ENCODE measurements around the gene FILIP1L.

GRCh38 chr3:99918715-99919114 lies 195.6 kb downstream of the FILIP1L start:
- no peak for TF ChIP-seq POLR2A (IDR thresholded peaks at IDR 0.05; ENCODE audit: low read depth, low read length)
- no peak for TF ChIP-seq FOS (IDR thresholded peaks at IDR 0.05; ENCODE audit: low read depth, low read length)
- TF ChIP-seq, protein P1, sequence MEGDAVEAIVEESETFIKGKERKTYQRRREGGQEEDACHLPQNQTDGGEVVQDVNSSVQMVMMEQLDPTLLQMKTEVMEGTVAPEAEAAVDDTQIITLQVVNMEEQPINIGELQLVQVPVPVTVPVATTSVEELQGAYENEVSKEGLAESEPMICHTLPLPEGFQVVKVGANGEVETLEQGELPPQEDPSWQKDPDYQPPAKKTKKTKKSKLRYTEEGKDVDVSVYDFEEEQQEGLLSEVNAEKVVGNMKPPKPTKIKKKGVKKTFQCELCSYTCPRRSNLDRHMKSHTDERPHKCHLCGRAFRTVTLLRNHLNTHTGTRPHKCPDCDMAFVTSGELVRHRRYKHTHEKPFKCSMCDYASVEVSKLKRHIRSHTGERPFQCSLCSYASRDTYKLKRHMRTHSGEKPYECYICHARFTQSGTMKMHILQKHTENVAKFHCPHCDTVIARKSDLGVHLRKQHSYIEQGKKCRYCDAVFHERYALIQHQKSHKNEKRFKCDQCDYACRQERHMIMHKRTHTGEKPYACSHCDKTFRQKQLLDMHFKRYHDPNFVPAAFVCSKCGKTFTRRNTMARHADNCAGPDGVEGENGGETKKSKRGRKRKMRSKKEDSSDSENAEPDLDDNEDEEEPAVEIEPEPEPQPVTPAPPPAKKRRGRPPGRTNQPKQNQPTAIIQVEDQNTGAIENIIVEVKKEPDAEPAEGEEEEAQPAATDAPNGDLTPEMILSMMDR (conservative IDR thresholded peaks at IDR 0.05; ENCODE audit: low read depth, low read length) = no peak
- TF ChIP-seq RFX5 (IDR thresholded peaks at IDR 0.05; ENCODE audit: low read depth, low read length) = no peak
- TF ChIP-seq RCOR1 (IDR thresholded peaks at IDR 0.05; ENCODE audit: insufficient replicate concordance, low read length) = no peak
- TF ChIP-seq MAZ (IDR thresholded peaks at IDR 0.05; ENCODE audit: borderline replicate concordance, low read depth, low read length) = no peak
- no peak for TF ChIP-seq RAD21 (IDR thresholded peaks at IDR 0.05; ENCODE audit: low read length)
- no peak for TF ChIP-seq SMC3 (IDR thresholded peaks at IDR 0.05; ENCODE audit: low read depth, low read length)
- TF ChIP-seq CEBPB (IDR thresholded peaks at IDR 0.05; ENCODE audit: low read depth, low read length) = no peak
- no peak for TF ChIP-seq CHD1 (IDR thresholded peaks at IDR 0.05; ENCODE audit: low read depth, low read length)
- TF ChIP-seq BHLHE40 (IDR thresholded peaks at IDR 0.05; ENCODE audit: low read depth, low read length) = no peak

Data from IMR-90 (cell line).